ENCODE data around the gene SARNP. TPM values are rescaled to one million over a fixed set of nuclear protein-coding genes. Genes with fewer than 3 reads are reported as not detected.

The SARNP gene
- polyA plus RNA-seq, 2 of the 4 experiments (the other 2 are of a cell fraction): 123 to 198 TPM

DNA sequence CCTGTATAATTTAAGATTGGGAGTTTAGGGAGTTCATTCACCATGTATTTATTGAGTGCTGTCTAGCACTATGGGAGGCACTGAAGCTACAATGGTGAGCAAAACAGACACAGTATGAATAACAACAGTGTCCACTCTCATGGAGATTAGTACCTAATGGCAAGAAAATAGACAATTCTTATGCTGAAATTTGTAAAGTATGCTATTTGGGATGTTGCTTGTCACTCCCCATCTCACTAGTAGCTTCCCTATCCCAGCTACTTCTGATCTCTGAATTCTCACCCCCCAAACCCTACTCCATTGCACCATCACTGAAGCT lies 70.7 kb downstream of the SARNP start (continued):
- TF ChIP-seq, protein P1, sequence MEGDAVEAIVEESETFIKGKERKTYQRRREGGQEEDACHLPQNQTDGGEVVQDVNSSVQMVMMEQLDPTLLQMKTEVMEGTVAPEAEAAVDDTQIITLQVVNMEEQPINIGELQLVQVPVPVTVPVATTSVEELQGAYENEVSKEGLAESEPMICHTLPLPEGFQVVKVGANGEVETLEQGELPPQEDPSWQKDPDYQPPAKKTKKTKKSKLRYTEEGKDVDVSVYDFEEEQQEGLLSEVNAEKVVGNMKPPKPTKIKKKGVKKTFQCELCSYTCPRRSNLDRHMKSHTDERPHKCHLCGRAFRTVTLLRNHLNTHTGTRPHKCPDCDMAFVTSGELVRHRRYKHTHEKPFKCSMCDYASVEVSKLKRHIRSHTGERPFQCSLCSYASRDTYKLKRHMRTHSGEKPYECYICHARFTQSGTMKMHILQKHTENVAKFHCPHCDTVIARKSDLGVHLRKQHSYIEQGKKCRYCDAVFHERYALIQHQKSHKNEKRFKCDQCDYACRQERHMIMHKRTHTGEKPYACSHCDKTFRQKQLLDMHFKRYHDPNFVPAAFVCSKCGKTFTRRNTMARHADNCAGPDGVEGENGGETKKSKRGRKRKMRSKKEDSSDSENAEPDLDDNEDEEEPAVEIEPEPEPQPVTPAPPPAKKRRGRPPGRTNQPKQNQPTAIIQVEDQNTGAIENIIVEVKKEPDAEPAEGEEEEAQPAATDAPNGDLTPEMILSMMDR (IDR thresholded peaks at IDR 0.05): no peak
- no peak for TF ChIP-seq EHMT2 (IDR thresholded peaks at IDR 0.05; ENCODE audit: low read depth)
- TF ChIP-seq, protein P2, sequence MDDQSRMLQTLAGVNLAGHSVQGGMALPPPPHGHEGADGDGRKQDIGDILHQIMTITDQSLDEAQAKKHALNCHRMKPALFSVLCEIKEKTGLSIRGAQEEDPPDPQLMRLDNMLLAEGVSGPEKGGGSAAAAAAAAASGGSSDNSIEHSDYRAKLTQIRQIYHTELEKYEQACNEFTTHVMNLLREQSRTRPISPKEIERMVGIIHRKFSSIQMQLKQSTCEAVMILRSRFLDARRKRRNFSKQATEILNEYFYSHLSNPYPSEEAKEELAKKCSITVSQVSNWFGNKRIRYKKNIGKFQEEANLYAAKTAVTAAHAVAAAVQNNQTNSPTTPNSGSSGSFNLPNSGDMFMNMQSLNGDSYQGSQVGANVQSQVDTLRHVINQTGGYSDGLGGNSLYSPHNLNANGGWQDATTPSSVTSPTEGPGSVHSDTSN (IDR thresholded peaks at IDR 0.05): no peak
- TF ChIP-seq PHF8 (IDR thresholded peaks at IDR 0.05; ENCODE audit: borderline replicate concordance, low read depth): no peak
- no peak for TF ChIP-seq ESRRA (IDR thresholded peaks at IDR 0.05; ENCODE audit: borderline replicate concordance, low read length)
- TF ChIP-seq RAD21 (conservative IDR thresholded peaks at IDR 0.05 in 1 of 2, IDR thresholded peaks at IDR 0.05 in 1 of 2): no peak

DNA sequence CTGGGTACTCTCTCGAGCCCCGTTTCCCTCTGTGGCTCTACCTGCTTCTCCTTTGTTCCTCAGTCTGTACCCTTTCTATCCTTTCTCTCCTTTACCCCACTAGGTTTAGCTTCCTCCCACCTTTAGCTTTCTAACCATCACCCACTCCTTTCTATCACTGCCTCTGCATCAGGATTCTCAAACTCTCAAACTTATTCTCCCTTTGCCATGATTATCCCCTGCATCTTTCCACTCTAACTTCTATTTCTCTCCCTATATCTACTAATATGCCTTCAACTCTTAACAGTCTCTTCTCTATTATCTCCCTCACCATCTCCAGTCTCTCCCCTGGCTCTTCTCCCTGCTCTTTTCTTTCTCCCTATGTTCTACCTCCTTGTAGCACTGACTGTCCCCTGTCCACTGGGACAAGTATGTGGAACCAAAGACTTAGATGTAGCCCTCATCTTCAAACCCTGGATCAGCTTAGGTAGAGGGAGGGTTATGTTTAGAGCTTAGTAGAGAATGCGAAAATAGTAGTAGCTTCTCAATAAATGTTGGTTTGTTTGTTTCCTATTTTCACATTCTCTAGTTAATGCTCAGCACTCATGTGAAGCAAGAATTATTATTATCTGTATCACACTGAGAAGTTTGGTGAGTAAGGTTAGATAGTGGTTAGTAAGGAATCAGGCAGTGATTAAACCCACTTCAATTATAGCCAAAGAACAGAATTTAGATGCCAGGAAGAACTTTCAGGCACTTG lies 71.2 kb downstream of the SARNP start:
- H3K4me2 ChIP-seq: no peak overlapping the region

DNA sequence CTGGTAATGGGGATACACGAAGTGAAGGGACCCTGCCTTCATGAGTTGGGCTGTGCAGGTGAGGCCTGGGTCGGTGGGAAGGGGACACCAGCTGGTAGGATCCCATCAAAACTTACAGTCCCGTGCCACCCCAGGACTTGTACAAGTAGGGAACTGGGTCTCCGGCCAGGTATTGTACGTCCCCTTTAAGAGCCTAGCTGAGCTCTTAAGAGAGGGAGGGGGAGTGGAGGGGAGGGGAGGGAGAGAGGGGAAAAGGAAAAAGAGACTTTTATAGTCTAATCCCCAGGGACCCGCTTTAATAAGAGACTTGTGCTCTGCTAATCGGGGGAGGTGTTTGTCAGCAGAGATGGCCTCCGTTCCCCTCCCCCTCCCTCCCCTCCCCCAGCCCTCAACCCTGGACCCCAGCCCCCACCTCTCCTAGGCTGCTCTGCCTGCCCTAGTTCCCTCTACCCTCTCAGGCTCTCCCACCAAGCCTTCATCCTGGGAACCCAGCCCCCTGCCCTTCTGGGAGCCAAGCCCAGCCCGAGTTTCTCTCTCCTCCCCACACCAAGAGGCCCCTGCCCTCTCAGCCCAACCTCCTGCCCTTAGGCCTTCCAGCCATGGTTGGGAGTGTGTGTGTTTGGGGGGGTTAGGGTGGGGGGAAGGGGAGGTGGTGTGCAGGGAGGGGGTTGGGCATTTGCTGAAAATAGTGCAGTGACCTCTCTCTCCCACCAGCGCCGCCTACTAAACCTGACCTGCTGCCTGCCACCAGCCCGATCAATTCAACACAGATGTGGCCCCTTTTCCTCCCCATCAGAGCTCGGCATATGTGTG lies 72.0 kb downstream of the SARNP start:
- Histone ChIP-seq H3K27ac (no peak overlapping the region), H3K4me1 (peaks cover 24% of the 10 kb centered on the region; the same call in 2 of the 3 replicates), H3K4me3 (no peak overlapping the region), H3K9me3 (no peaks in the 10 kb centered on the region), H3K4me2 (no peak overlapping the region)
- ATAC-seq (no peak), FAIRE-seq (no peak), DNase-seq (ENCODE audit: low read depth in 1 of 2, low spot score in 1 of 2) (no peak)
- POLR2A ChIA-PET: no interaction called here
- CTCF ChIA-PET: interaction anchor here (1.4 to 14.4 kb wide), 4 partner anchors 8 to 284 kb away, joined by 3 to 137 read pairs (median 12); no protein-coding TSS in a partner anchor
- 77% methylated on average over 12 of the region's 13 CpGs for WGBS (ENCODE audit: missing lambda C conversion rate)
- TF ChIP-seq KDM5A (IDR thresholded peaks at IDR 0.05) (no peak), FOSB (CRISPR knock-in tag; IDR thresholded peaks at IDR 0.05) (no peak), CHD2 (IDR thresholded peaks at IDR 0.05; ENCODE audit: low read length, partially characterized antibody) (no peak), JUNB (IDR thresholded peaks at IDR 0.05) (no peak)
- TF ChIP-seq, protein P3, sequence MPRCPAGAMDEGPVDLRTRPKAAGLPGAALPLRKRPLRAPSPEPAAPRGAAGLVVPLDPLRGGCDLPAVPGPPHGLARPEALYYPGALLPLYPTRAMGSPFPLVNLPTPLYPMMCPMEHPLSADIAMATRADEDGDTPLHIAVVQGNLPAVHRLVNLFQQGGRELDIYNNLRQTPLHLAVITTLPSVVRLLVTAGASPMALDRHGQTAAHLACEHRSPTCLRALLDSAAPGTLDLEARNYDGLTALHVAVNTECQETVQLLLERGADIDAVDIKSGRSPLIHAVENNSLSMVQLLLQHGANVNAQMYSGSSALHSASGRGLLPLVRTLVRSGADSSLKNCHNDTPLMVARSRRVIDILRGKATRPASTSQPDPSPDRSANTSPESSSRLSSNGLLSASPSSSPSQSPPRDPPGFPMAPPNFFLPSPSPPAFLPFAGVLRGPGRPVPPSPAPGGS (IDR thresholded peaks at IDR 0.05): no peak

More for the DNA sequence above, 71.2 kb downstream of the SARNP start:
- POLR2A ChIA-PET: no interaction called here
- Histone ChIP-seq H3K4me1 (peaks cover 24% of the 10 kb centered on the region; the same call in 2 of the 3 replicates), H3K4me3 (no peak overlapping the region), H3K27ac (no peak overlapping the region), H3K9me3 (no peaks in the 10 kb centered on the region)
- ATAC-seq (no peak), DNase-seq (ENCODE audit: low read depth in 1 of 2, low spot score in 1 of 2) (no peak), FAIRE-seq (no peak)
- WGBS (ENCODE audit: missing lambda C conversion rate): 90% methylated on average over 3 of the region's 3 CpGs
- CTCF ChIA-PET: interaction anchor here (0.6 to 14.4 kb wide), 7 partner anchors 9 to 236 kb away, joined by 3 to 137 read pairs (median 3); partner anchors contain the start of genes ORMDL2 and SARNP
- no peak for TF ChIP-seq KDM1A (IDR thresholded peaks at IDR 0.05; ENCODE audit: low read depth)
- no peak for TF ChIP-seq NR3C1 (IDR thresholded peaks at IDR 0.05)
